Measurements from ENCODE around the gene DDTL. TPM values are rescaled to one million over a fixed set of nuclear protein-coding genes. Genes with fewer than 3 reads are reported as not detected.
"Not testable (repeated sequence)": the region's sequence is repeated elsewhere in the genome, so short reads cannot be mapped to it uniquely, and the experiment has no call there.

The DDTL gene
- total and polyA plus RNA-seq, 2 of the 8 experiments (the other 6 are each of a cell fraction or from before 2014, with no cell fraction given): 2.1 to 3.1 TPM

DNA sequence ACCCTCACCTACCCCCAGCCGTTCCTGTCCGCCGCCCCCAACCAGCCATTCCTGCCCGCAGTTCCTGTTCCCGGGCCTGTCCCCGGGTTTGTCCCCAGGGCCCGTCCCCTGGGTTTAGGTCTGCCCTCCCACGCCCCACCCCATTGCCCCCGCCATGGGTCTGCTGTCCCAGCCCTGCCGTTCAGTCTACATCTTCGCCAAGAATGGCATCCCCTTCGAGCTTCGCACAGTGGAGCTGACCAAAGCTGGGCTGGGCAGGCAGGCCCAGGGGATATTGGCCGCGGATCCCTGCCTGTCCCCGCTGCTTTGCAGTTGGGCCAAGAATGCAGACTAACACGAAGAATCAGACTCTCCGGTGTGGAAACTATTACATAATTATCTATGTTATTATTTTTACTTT is 16.9 kb upstream of the DDTL start:
- POLR2A ChIA-PET (ENCODE audit: partially characterized antibody); FAIRE-seq; H3K23ac ChIP-seq (ENCODE audit: insufficient read length): not testable (repeated sequence)

DNA sequence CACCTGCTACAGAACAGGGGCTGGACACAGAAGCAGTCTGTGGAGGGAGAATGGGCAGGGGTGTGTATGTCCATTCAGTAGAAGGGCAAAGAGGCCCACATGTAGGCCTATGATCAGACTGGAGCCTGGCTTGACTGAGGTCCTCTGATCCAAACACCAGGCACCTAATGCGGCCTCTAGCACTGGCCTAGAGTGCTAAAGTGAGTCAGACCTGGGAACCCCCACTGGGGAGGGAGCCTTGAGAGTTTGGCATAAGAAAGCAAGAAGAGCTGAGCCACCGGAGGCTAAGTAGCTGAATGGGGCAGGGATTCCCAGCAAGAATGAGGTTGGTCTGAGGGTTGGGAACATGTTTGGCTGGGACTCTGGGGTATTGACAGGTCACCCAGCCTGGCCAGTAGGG is 15.3 kb upstream of the DDTL start:
- H2AFZ ChIP-seq (ENCODE audit: low read length); H2BK5ac ChIP-seq (ENCODE audit: low read depth, low read length); POLR2A ChIA-PET (ENCODE audit: partially characterized antibody); DNase-seq (ENCODE audit: low read depth in 1 of 2, low spot score in 2 of 2); H3K56ac ChIP-seq (replicated peaks; ENCODE audit: insufficient read length, low read depth, low read length); H2BK15ac ChIP-seq (ENCODE audit: low read length); H4K91ac ChIP-seq (replicated peaks; ENCODE audit: insufficient read length, low read length); H3K79me2 ChIP-seq (ENCODE audit: control insufficient read depth in 1 of 2, insufficient read depth in 2 of 2, low read length in 2 of 2); H4K8ac ChIP-seq (ENCODE audit: extremely low read depth, insufficient read depth, low read length); H3K27me3 ChIP-seq (replicated peaks in 1 of 4; ENCODE audit: control insufficient read depth in 3 of 4, extremely low read depth in 1 of 4, insufficient read depth in 3 of 4, low read length in 3 of 4); H3K4ac ChIP-seq (replicated peaks; ENCODE audit: insufficient read length, low read depth, low read length); H2AK5ac ChIP-seq (ENCODE audit: low read depth, low read length); H3K9me3 ChIP-seq (ENCODE audit: insufficient read depth in 2 of 2, low read depth in 1 of 2, low read length in 1 of 2); H4K5ac ChIP-seq (ENCODE audit: insufficient read length, low read depth, low read length); H3K79me1 ChIP-seq (ENCODE audit: low read depth, low read length); H3K4me2 ChIP-seq (ENCODE audit: insufficient read depth in 1 of 2, low read depth in 2 of 2, low read length in 2 of 2); H3K18ac ChIP-seq (ENCODE audit: extremely low read depth, low read length); H3K4me3 ChIP-seq (ENCODE audit: extremely low read depth in 1 of 4, insufficient read depth in 2 of 4, low read depth in 3 of 4, low read length in 4 of 4); H2BK20ac ChIP-seq (ENCODE audit: low read length); FAIRE-seq; H2BK12ac ChIP-seq (ENCODE audit: low read depth, low read length); H3K27ac ChIP-seq (ENCODE audit: low read depth, low read length); H3K9ac ChIP-seq (replicated peaks in 1 of 4; ENCODE audit: extremely low read depth in 1 of 4, low read depth in 3 of 4, low read length in 3 of 4); H3K23me2 ChIP-seq (ENCODE audit: low read depth, low read length); H3K36me3 ChIP-seq (ENCODE audit: control insufficient read depth in 2 of 4, insufficient read depth in 4 of 4, low read length in 3 of 4); H3K14ac ChIP-seq (ENCODE audit: insufficient read length); H4K20me1 ChIP-seq (replicated peaks in 1 of 2; ENCODE audit: control insufficient read depth in 1 of 2, insufficient read depth in 2 of 2, low read length in 2 of 2); H3K23ac ChIP-seq (ENCODE audit: insufficient read length); H2BK120ac ChIP-seq (replicated peaks; ENCODE audit: low read depth, low read length): not testable (repeated sequence)
- H3K4me1 ChIP-seq (replicated peaks in 1 of 4; ENCODE audit: control insufficient read depth in 3 of 4, insufficient read depth in 4 of 4, low read length in 3 of 4): peaks cover 3 to 10% (median 6%) of the 10 kb centered on the region in 4 experiments
- CTCF ChIA-PET (ENCODE audit: partially characterized antibody): interaction anchor here (0.6 kb wide), 1 partner anchor 358 kb away, joined by 3 read pairs; no protein-coding TSS in a partner anchor
- 75% methylated on average over 2 of the region's 2 CpGs; no CpG with 5 or more reads in 1 of the 2 experiments for WGBS, 2 experiments (ENCODE audit: extremely low coverage in 1 of 2, insufficient coverage in 1 of 2, insufficient read length in 1 of 2, insufficient replicate concordance in 2 of 2, low coverage in 1 of 2, low lambda C conversion rate in 2 of 2, missing lambda C conversion rate in 1 of 2)

More for the DNA sequence above, 16.9 kb upstream of the DDTL start:
- H3K27me3 ChIP-seq (replicated peaks in 1 of 4; ENCODE audit: control insufficient read depth in 3 of 4, extremely low read depth in 1 of 4, insufficient read depth in 3 of 4, low read length in 3 of 4); H3K14ac ChIP-seq (ENCODE audit: insufficient read length); H3K27ac ChIP-seq (ENCODE audit: low read depth, low read length); H3K36me3 ChIP-seq (ENCODE audit: control insufficient read depth in 2 of 4, insufficient read depth in 4 of 4, low read length in 3 of 4); DNase-seq (ENCODE audit: low read depth in 1 of 2, low spot score in 2 of 2); H3K79me2 ChIP-seq (ENCODE audit: control insufficient read depth in 1 of 2, insufficient read depth in 2 of 2, low read length in 2 of 2); H2AK5ac ChIP-seq (ENCODE audit: low read depth, low read length); H3K4ac ChIP-seq (replicated peaks; ENCODE audit: insufficient read length, low read depth, low read length); H4K91ac ChIP-seq (replicated peaks; ENCODE audit: insufficient read length, low read length); H2BK20ac ChIP-seq (ENCODE audit: low read length); H3K4me3 ChIP-seq (ENCODE audit: extremely low read depth in 1 of 4, insufficient read depth in 2 of 4, low read depth in 3 of 4, low read length in 4 of 4); H3K4me1 ChIP-seq (replicated peaks in 1 of 4; ENCODE audit: control insufficient read depth in 3 of 4, insufficient read depth in 4 of 4, low read length in 3 of 4); H4K20me1 ChIP-seq (replicated peaks in 1 of 2; ENCODE audit: control insufficient read depth in 1 of 2, insufficient read depth in 2 of 2, low read length in 2 of 2); H3K9me3 ChIP-seq (ENCODE audit: insufficient read depth in 2 of 2, low read depth in 1 of 2, low read length in 1 of 2); H2BK12ac ChIP-seq (ENCODE audit: low read depth, low read length); H2BK15ac ChIP-seq (ENCODE audit: low read length); H4K5ac ChIP-seq (ENCODE audit: insufficient read length, low read depth, low read length); H3K18ac ChIP-seq (ENCODE audit: extremely low read depth, low read length); H3K56ac ChIP-seq (replicated peaks; ENCODE audit: insufficient read length, low read depth, low read length); H2AFZ ChIP-seq (ENCODE audit: low read length); H2BK120ac ChIP-seq (replicated peaks; ENCODE audit: low read depth, low read length); H3K23me2 ChIP-seq (ENCODE audit: low read depth, low read length); H4K8ac ChIP-seq (ENCODE audit: extremely low read depth, insufficient read depth, low read length); H3K9ac ChIP-seq (replicated peaks in 1 of 4; ENCODE audit: extremely low read depth in 1 of 4, low read depth in 3 of 4, low read length in 3 of 4); H2BK5ac ChIP-seq (ENCODE audit: low read depth, low read length); H3K79me1 ChIP-seq (ENCODE audit: low read depth, low read length); CTCF ChIA-PET (ENCODE audit: partially characterized antibody); H3K4me2 ChIP-seq (ENCODE audit: insufficient read depth in 1 of 2, low read depth in 2 of 2, low read length in 2 of 2): not testable (repeated sequence)
- 86% methylated on average over 8 of the region's 18 CpGs; no CpG with 5 or more reads in 1 of the 2 experiments for WGBS, 2 experiments (ENCODE audit: extremely low coverage in 1 of 2, insufficient coverage in 1 of 2, insufficient read length in 1 of 2, insufficient replicate concordance in 2 of 2, low coverage in 1 of 2, low lambda C conversion rate in 2 of 2, missing lambda C conversion rate in 1 of 2)

All from H1 (cell line).